Measurements from ENCODE around the gene UNC5CL.

GRCh38 chr6:40986364-40986763, 52.7 kb downstream of the UNC5CL start:
- TF ChIP-seq EZH2 (IDR thresholded peaks at IDR 0.05; ENCODE audit: borderline replicate concordance, insufficient read depth, low read depth, low read length, poor library complexity, severe bottlenecking) (no peak), CTCF (IDR thresholded peaks at IDR 0.05) (no peak)
